GM13977 (cell line): ENCODE data around the gene MAD1L1.

Source experiments
- DNase-seq: peaks from one replicate; pipeline ENCODE4 v3.0.0; 2012; ENCODE audit warnings: low spot score
- in situ Hi-C: fragments of 300-500 bp; cut with MboI; formaldehyde crosslinking; loops from one replicate; pipeline ENCODE4 v1.12.0; 2022; ENCODE audit warnings: low sequenced_read_pairs, low pct_unique_long_range_greater_than_20kb, mixed read lengths, inconsistent platforms; ENCODE audit not compliant: unreplicated experiment
- TF ChIP-seq, protein P1 (sequence below): IDR thresholded peaks from 2 replicates; pipeline ENCODE4 v1.5.1; 2012; ENCODE audit warnings: mild to moderate bottlenecking, control low read depth; ENCODE audit not compliant: insufficient read depth; ENCODE audit errors: extremely low read depth, missing control alignments

Gene MAD1L1

DNA sequence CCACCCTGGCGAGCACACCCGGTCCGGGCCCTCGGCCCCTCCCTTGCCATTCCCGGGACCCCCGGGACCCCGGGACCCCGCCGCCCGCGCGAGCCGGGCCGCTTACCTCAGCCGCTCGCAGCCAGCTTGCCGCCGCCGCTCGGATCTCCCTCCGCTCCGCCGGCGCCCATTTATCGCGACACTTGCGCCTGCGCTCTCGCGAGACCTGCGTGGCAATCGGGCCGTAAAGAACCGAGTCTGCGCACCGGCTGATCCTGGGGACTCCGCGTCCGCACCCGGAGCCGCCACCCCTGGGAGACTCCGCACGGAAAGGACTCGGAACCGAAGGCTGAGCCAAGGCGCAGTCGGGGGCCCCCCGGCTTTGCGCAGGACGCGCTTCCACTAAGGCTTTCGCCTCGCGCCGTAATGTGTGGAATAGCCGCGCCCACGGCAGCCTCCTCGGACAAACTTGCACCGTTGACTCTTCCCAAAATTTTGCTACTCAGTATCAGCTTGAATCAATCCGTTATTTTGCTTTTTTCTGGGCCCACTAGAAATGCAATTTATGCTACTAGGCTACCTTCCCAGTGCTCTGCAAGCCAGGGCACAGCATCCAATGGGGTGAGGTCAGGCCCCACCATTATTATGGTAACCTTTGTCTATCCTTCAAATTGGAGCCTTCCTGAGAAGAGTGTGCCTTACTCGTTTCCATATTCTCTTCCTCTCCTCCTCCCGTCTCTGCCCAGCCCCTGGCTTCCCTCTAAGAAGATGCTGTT, at the start of gene MAD1L1:
TSS of gene MAD1L1 (minus strand) at position 180 of the 755 bp plus-strand sequence. CDS start 2,812 bp downstream, outside the sequence.
- in situ Hi-C loops: loop anchor here (10.0 kb wide), 1 partner anchor 112 kb away; no protein-coding TSS in a partner anchor
- TF ChIP-seq, protein P1, sequence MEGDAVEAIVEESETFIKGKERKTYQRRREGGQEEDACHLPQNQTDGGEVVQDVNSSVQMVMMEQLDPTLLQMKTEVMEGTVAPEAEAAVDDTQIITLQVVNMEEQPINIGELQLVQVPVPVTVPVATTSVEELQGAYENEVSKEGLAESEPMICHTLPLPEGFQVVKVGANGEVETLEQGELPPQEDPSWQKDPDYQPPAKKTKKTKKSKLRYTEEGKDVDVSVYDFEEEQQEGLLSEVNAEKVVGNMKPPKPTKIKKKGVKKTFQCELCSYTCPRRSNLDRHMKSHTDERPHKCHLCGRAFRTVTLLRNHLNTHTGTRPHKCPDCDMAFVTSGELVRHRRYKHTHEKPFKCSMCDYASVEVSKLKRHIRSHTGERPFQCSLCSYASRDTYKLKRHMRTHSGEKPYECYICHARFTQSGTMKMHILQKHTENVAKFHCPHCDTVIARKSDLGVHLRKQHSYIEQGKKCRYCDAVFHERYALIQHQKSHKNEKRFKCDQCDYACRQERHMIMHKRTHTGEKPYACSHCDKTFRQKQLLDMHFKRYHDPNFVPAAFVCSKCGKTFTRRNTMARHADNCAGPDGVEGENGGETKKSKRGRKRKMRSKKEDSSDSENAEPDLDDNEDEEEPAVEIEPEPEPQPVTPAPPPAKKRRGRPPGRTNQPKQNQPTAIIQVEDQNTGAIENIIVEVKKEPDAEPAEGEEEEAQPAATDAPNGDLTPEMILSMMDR: no peak
- DNase-seq: peak; percentile 94

DNA sequence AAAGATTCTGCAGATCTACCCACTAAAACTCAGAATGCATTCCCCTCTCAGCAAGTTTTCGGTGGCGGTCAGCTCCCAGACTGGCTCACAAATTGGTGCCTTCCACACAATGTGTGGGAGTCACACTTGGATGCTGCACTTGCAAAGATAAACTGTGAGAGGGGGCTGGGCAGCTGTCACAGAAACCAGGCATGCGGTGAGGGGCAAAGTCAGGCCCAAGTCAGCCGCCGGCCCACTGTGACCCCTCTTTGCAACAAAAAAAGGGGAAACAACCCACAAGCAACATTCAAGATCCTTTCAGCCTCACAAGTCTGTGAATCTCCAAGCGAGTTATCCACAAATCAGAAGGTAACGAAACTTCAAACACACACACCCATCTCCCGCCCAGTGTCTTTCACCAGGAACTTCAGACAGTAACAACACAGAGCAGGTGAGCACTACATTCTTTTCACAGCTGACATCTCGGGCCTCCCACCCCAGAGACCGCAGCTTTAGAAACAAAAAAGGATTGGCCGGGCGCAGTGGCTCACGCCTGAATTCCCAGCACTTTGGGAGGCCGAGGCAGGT, 49.5 kb upstream of the MAD1L1 start:
- in situ Hi-C loops: no loop called here
- TF ChIP-seq, protein P1: no peak
- DNase-seq: no peak

DNA sequence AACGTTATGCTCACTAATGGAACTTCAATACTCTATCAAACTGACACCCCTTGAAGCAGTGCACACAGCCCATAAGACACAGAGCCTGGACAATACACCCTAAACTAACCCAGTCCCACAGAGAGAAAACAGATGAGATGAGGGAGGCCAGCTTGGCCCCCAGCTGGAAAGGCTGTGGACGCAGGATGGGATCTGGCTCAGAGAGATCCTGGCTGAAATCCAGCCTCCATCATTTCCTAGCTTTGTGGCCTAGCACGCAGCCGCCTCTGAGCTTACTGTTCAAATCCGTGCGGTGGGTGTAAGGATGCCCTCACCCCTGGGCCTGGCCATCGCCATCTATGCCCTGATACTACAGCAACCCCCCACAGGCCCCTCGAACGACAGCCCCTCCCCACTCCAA, 48.8 kb upstream of the MAD1L1 start:
- in situ Hi-C loops: no loop called here
- TF ChIP-seq, protein P1: no peak
- DNase-seq: no peak

DNA sequence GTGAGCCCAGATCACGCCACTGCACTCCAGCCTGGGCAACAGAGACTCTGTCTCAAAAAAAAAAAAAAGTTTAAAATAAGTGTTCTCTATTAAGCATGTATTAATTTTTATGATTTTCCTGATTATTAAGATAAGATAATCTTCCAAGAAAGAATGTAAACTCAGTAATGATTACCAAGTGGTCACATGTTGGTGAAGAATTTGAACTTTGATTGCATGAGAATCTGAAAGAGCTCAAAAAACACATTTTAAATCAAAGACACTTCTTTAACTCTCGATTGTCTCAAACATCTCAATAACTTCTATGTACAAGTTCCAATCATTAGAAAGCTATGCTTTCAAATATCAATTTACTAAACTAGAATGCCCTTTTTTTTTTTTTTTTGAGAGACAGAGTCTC, 47.7 kb upstream of the MAD1L1 start:
- in situ Hi-C loops: no loop called here
- no peak for DNase-seq
- TF ChIP-seq, protein P1: no peak

DNA sequence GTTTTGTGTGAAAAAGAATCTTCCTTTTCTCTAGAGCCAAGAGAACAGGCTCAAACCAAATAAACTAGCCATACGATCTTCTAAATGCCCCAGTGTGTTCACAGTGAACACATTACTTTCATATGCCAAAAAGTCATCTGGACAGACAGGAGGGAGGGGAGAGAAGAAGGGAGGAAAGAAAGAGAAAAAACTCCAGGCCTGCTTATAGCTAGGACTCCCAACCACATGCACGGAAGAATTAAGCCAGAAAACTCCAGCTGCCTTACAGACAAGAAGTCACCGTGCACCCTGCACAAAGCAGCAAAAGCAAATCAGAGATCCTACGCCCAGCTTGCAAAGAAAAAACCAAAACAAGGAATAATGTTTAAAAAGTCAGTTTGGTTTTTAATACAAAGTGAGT, 47.2 kb upstream of the MAD1L1 start:
- no peak for DNase-seq
- in situ Hi-C loops: no loop called here
- TF ChIP-seq, protein P1: no peak

DNA sequence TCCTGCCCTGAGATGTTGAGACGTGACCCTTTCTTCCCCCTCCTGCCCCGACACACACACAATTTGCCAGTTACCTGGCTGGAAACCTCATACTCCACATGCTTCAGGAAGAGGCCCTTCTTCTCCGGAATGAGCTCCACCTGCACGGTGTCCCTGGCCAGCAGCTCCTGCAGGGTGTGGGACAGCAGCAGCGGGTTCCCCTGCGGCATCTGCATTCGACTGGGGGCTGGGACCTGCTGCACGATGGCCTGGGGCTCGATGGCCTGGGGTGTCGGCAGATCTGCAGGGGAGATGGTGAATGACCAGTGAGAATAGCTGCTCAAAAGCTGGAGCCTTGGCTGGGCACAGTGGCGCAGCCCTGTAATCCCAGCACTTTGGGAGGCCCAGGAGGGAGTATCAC, 45.3 kb upstream of the MAD1L1 start:
- no peak for DNase-seq
- TF ChIP-seq, protein P1: no peak
- in situ Hi-C loops: no loop called here
